Mammary epithelial cell (primary cell): ENCODE results near the gene YKT6.

Experiments used
- EZH2 ChIP-seq: IDR thresholded peaks from 2 replicates; pipeline ENCODE4 v1.6.1; 2012; ENCODE audit warnings: low read length, inconsistent platforms, borderline replicate concordance
- TF ChIP-seq, protein P1 (sequence below), 2 donors: IDR thresholded peaks in 1 of 2; conservative IDR thresholded peaks in 1 of 2; 2 replicates each; pipeline ENCODE4 v1.5.1; 2011 to 2012; ENCODE audit warnings: inconsistent platforms in 2 of 2, low read length in 2 of 2, mild to moderate bottlenecking in 2 of 2, control low read depth in 1 of 2, low read depth in 1 of 2; ENCODE audit not compliant: insufficient read depth in 1 of 2; ENCODE audit errors: extremely low read depth in 1 of 2

DNA sequence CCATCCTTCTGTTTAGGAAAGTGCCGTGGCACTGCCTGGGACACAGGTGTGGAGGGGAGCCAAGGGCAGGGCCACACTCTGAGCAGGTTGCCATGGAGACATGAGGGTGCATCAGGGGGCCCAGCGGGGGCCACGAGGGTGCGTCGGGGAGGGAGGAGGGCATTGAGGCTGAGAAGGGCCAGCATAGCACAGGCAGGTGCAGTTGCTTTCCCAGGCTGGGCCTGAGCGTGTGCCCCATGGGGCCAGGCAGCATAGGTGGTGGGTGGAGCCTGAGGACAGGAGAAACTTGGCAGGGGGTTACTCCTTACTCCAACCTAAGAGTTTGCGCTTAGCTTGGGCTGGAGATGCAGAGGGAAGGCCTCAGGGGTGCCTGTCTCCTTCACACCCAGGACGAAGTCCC lies 15.2 kb downstream of the YKT6 start:
- TF ChIP-seq, protein P1, sequence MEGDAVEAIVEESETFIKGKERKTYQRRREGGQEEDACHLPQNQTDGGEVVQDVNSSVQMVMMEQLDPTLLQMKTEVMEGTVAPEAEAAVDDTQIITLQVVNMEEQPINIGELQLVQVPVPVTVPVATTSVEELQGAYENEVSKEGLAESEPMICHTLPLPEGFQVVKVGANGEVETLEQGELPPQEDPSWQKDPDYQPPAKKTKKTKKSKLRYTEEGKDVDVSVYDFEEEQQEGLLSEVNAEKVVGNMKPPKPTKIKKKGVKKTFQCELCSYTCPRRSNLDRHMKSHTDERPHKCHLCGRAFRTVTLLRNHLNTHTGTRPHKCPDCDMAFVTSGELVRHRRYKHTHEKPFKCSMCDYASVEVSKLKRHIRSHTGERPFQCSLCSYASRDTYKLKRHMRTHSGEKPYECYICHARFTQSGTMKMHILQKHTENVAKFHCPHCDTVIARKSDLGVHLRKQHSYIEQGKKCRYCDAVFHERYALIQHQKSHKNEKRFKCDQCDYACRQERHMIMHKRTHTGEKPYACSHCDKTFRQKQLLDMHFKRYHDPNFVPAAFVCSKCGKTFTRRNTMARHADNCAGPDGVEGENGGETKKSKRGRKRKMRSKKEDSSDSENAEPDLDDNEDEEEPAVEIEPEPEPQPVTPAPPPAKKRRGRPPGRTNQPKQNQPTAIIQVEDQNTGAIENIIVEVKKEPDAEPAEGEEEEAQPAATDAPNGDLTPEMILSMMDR (conservative IDR thresholded peaks at IDR 0.05 in 1 of 2, IDR thresholded peaks at IDR 0.05 in 1 of 2; ENCODE audit: extremely low read depth in 1 of 2, insufficient read depth in 1 of 2, low read depth in 1 of 2, low read length in 2 of 2): no peak
- TF ChIP-seq EZH2: no peak
